Mucosa of descending colon (tissue), 3 donors: ENCODE results near the gene ACACB. TPM values are rescaled to one million over a fixed set of nuclear protein-coding genes. Genes with fewer than 3 reads are reported as not detected.

Experiments
- ATAC-seq: fragments of 200-7000 bp; cut with Tn5 transposase; one replicate; pipeline ENCODE4 v1.9.1; 2020; ENCODE audit warnings: mild to moderate bottlenecking, moderate library complexity
- DNase-seq, 3 donors: peaks; one replicate each; pipeline ENCODE4 v3.0.0-alpha.2; 2020
- H3K36me3 ChIP-seq: fragments of 200-600 bp; one replicate; pipeline ENCODE4 v1.8.0; 2021; ENCODE audit warnings: low read depth, mild to moderate bottlenecking
- H3K4me1 ChIP-seq: fragments of 200-600 bp; one replicate; pipeline ENCODE4 v1.8.0; 2021; ENCODE audit warnings: low read depth, mild to moderate bottlenecking
- H3K4me3 ChIP-seq: fragments of 200-600 bp; one replicate; pipeline ENCODE4 v1.8.0; 2021; ENCODE audit warnings: mild to moderate bottlenecking
- H3K9me3 ChIP-seq: fragments of 200-600 bp; one replicate; pipeline ENCODE4 v1.8.0; 2021; ENCODE audit warnings: mild to moderate bottlenecking
- CTCF ChIP-seq: fragments of 200-600 bp; IDR thresholded peaks from one replicate; pipeline ENCODE4 v1.8.0; 2022; ENCODE audit warnings: antibody characterized with exemption, mild to moderate bottlenecking
- intact Hi-C, 2 donors: fragments of 100-400 bp; cut with DNase I in 1 of 2; cut with micrococcal nuclease in 1 of 2; formaldehyde crosslinking; loops; one replicate each; pipeline versions ENCODE4 v1.11.0 to v1.11.1; 2022; cut with DNase I, micrococcal nuclease
- total RNA-seq, 3 donors: library from RNA; stranded (reverse); fragmentation: NEBNext Ultra II Directional in 2 of 3; extraction: Animal tissue kit (Norgen Biotek cat#: 25700) in 2 of 3; gene quantifications; one replicate each; pipeline versions ENCODE4 v1.2.1 to v1.2.4, GENCODE V29; 2021 to 2023
- donor health status: DM: no; HTN: no; CAD: no; lungs with moderate emphysema.
- donor health status: DM: no; HTN: no; CAD: no.
- donor health status: DM: no; HTN: yes; CAD: no.

ACACB gene
- total RNA-seq, 3 donors from 2014 or later, result 54.4 to 155 (median 66.3) TPM

DNA sequence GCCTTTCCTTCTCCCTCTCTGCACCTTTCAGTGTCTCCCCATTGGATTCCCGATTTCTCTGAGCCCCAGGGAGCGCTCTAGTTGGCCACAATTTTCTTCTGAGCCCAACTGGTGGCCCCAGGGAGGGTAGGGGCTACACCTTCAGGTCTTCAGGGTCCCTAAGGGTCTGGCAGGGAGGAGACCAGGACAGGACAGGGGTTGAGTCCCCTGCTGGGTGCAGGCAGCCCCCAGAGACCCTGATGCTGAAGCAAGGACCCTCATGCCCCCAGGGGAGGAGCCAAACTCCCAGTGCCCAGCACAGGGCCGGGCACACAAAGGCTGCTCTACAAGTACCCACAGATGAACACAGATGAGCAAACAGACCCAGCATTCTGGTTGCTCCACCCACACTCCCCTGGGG, 180.0 kb downstream of the ACACB start:
- Histone ChIP-seq H3K4me1 (no peaks in the 10 kb centered on the region), H3K36me3 (no peaks in the 10 kb centered on the region), H3K9me3 (no peaks in the 10 kb centered on the region), H3K4me3 (no peak overlapping the region)
- no peak for DNase-seq
- intact Hi-C loops, result no loop called here
- ATAC-seq, result no peak
- TF ChIP-seq CTCF, result no peak

DNA sequence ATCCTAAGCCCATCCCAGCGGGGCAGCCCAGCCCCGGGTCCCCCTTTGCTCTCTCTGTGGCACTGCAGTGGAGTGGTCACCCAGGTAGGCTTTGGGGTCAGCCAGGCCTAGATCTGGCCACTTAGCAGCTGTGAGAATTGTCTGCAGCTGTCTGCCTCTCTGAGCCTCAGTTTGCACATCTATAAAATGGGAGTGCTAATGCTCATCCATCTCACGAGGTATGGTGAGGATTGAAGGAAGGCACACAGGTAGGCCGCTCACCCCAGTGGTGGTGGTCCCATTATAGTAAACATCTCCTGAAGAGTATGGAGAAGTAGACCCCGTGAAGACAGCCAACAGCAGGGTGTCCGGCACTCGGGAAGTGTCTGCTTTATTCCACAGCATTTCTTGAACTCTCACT, 183.5 kb downstream of the ACACB start:
- ATAC-seq (no peak), DNase-seq (no peak)
- Histone ChIP-seq H3K4me3 (no peak overlapping the region), H3K4me1 (no peaks in the 10 kb centered on the region), H3K36me3 (no peaks in the 10 kb centered on the region), H3K9me3 (no peaks in the 10 kb centered on the region)
- no peak for TF ChIP-seq CTCF
- intact Hi-C loops, result no loop called here

DNA sequence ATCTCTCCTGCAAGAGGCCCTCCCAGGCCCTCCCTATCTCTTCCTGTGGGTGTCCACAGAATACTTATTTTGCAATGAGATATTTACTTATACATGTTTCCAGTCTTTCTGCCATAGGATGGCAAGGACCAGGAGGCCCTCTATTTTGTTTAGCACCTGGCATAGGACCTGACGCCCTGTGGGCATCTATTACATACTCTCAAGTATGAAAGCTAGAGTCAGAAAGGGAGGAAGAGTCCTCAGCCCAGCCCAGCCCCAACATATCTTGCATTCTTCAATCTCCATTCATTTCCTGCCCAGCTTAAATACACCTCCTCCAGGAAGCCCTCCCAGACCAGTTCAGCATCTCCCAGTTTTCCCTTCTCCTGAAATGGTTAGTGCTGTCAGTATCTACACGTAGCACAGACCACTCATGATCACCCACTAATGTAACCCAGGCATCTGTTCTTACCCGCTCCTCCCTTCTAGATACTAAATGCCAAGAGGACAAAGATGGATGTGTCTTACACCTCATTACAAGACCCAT, 185.3 kb downstream of the ACACB start:
- Histone ChIP-seq H3K36me3 (no peaks in the 10 kb centered on the region), H3K9me3 (no peaks in the 10 kb centered on the region), H3K4me1 (no peaks in the 10 kb centered on the region), H3K4me3 (no peak overlapping the region)
- DNase-seq, result no peak
- intact Hi-C loops, result no loop called here
- TF ChIP-seq CTCF, result no peak
- no peak for ATAC-seq

GRCh38 chr12:109302358-109302757, 186.0 kb downstream of the ACACB start:
- Histone ChIP-seq H3K4me3 (no peak overlapping the region), H3K36me3 (no peaks in the 10 kb centered on the region), H3K4me1 (no peaks in the 10 kb centered on the region), H3K9me3 (no peaks in the 10 kb centered on the region)
- DNase-seq (no peak), ATAC-seq (no peak)
- intact Hi-C loops, result no loop called here
- no peak for TF ChIP-seq CTCF

GRCh38 chr12:109302770-109303169, 186.4 kb downstream of the ACACB start:
- no peaks in the 10 kb centered on the region for H3K9me3 ChIP-seq
- no peaks in the 10 kb centered on the region for H3K36me3 ChIP-seq
- no peak for ATAC-seq
- no peaks in the 10 kb centered on the region for H3K4me1 ChIP-seq
- no peak for DNase-seq
- H3K4me3 ChIP-seq, result no peak overlapping the region
- intact Hi-C loops, result no loop called here
- no peak for TF ChIP-seq CTCF

- Histone ChIP-seq H3K4me3 (no peak overlapping the region), H3K4me1 (peaks cover 9% of the 10 kb centered on the region), H3K9me3 (no peaks in the 10 kb centered on the region), H3K36me3 (no peaks in the 10 kb centered on the region)
- intact Hi-C loops, result no loop called here
- no peak for DNase-seq
- no peak for ATAC-seq
- TF ChIP-seq CTCF, result no peak
Measured at GRCh38 chr12:109304485-109304884, 188.1 kb downstream of the ACACB start.
